Measurements from ENCODE around the gene RXRA.
"Not testable (repeated sequence)": the region's sequence is repeated elsewhere in the genome, so short reads cannot be mapped to it uniquely, and the experiment has no call there.

RXRA gene

GRCh38 chr9:134294153-134295071 is 31.8 kb upstream of the RXRA start:
- no peak for DNase-seq (ENCODE audit: low read depth)

- no peak for DNase-seq (ENCODE audit: low read depth)
These were observed 31.0 kb upstream of the RXRA start for GRCh38 chr9:134295101-134295745.

- DNase-seq (ENCODE audit: low read depth): no peak
These were observed 30.5 kb upstream of the RXRA start for GRCh38 chr9:134295746-134296250.

- DNase-seq (ENCODE audit: low read depth): no peak
These were observed 29.8 kb upstream of the RXRA start for GRCh38 chr9:134296301-134297082.

GRCh38 chr9:134297083-134297410 is 29.2 kb upstream of the RXRA start:
- DNase-seq (ENCODE audit: low read depth): no peak

- no peak for DNase-seq (ENCODE audit: low read depth)
These were observed 28.7 kb upstream of the RXRA start for GRCh38 chr9:134297576-134297975.

GRCh38 chr9:134298000-134298399 is 28.3 kb upstream of the RXRA start:
- no peak for DNase-seq (ENCODE audit: low read depth)

GRCh38 chr9:134299068-134299467 is 27.2 kb upstream of the RXRA start:
- DNase-seq (ENCODE audit: low read depth): no peak

GRCh38 chr9:134299883-134300282 is 26.4 kb upstream of the RXRA start:
- no peak for DNase-seq (ENCODE audit: low read depth)

- peak; percentile 61 for DNase-seq (ENCODE audit: low read depth)
These were observed 24.7 kb upstream of the RXRA start for GRCh38 chr9:134301387-134302129.

- DNase-seq (ENCODE audit: low read depth): no peak
These were observed 24.0 kb upstream of the RXRA start for GRCh38 chr9:134302130-134302817.

- no peak for DNase-seq (ENCODE audit: low read depth)
These were observed 22.7 kb upstream of the RXRA start for GRCh38 chr9:134303601-134304000.

- no peak for DNase-seq (ENCODE audit: low read depth)
These were observed 22.0 kb upstream of the RXRA start for GRCh38 chr9:134304261-134304660.

- no peak for DNase-seq (ENCODE audit: low read depth)
These were observed 21.6 kb upstream of the RXRA start for GRCh38 chr9:134304690-134305089.

GRCh38 chr9:134305533-134305932 is 20.7 kb upstream of the RXRA start:
- DNase-seq (ENCODE audit: low read depth): no peak

GRCh38 chr9:134306042-134306441 is 20.2 kb upstream of the RXRA start:
- DNase-seq (ENCODE audit: low read depth): not testable (repeated sequence)

GRCh38 chr9:134306636-134307600 is 19.3 kb upstream of the RXRA start:
- DNase-seq (ENCODE audit: low read depth): no peak

- DNase-seq (ENCODE audit: low read depth): no peak
These were observed 18.3 kb upstream of the RXRA start for GRCh38 chr9:134307674-134308638.
